Measurements from ENCODE around the gene RIN3. TPM values are rescaled to one million over a fixed set of nuclear protein-coding genes. Genes with fewer than 3 reads are reported as not detected.
A peak's percentile ranks its signal among the peaks of the same experiment; 100 is the strongest.

Gene RIN3
- total RNA-seq, 1 experiment from 2014 or later: 4.8 TPM

DNA sequence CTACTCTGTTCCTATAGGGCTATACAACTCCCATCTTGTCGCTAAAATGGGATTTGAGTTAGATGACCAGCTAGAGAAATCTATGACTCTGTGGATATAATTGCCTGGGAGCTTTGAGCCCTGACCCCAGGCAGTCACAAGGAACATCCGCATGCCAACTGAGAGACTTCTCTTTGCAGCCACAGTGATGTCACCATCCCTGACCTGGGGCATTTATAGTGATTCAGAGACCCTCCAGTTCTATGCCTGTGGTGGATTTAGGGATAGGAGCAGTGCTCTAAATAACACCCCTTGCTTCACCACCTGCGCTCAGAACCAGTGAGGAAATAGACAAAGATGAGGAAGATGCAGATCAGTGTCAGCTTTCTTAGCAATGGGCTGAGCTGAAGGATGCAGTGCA is 86.2 kb downstream of the RIN3 start:
- peak overlapping the region; percentile 43 for H3K27ac ChIP-seq (ENCODE audit: low read length)
- POLR2A ChIA-PET (ENCODE audit: unreplicated experiment): interaction anchor here (0.6 kb wide), 1 partner anchor 82 kb away, joined by 3 read pairs; no protein-coding TSS in a partner anchor

DNA sequence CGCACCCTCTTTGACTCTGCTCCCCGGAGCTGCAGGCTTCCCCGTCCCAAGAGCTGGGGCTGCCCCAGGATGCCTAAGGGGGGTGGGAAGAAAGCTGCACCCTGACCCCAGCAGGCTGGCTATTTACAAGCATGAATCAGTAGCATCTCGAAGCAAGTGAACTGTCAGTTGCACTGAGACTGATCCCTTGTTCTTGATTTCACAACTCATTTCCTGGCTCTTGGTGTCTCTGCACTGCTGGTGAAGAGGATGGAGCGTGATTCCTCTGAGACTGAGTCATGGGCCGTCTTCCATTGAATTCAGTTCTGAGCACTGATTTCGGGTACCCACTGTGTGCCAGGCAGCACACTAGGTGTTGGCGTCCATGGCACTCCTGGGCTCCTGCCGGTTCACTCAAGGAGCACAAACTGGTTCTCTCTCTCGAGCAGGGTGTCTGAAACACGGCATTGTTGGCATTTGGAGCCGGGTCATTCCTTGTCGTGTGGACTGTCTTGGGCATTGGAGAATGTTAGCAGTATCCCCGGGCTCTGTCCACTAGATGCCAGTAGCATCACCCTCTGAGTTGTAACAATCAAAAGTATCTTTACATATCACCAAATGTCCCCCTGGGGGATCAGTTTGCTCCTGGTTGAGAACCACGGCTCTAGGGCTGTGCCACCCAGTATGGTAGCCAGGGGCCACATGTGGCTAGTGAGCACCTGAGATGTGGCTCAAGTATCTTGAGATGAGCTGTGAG is 86.9 kb downstream of the RIN3 start:
- peak; percentile 54 for ATAC-seq
- BruUV-seq (replicated peaks): no TSS peak
- Histone ChIP-seq H3K4me2 (ENCODE audit: low read length) (peak overlapping the region; percentile 1; the same call in 1 of the 2 replicates), H3K27ac (ENCODE audit: low read length) (peak overlapping the region; percentile 43), H3K36me3 (ENCODE audit: low read depth, low read length) (no peaks in the 10 kb centered on the region), H3K9me2 (replicated peaks; ENCODE audit: low read length) (no peaks in the 10 kb centered on the region), H2AFZ (ENCODE audit: low read length) (no peak overlapping the region), H3K9ac (ENCODE audit: low read length) (no peak overlapping the region), H3K4me3 (ENCODE audit: low read length) (no peak overlapping the region), H4K20me1 (ENCODE audit: low read length) (no peaks in the 10 kb centered on the region), H3K4me1 (ENCODE audit: insufficient read depth, low read length) (peaks cover 25% of the 10 kb centered on the region), H3K79me2 (ENCODE audit: low read length) (no peaks in the 10 kb centered on the region), H3F3A (ENCODE audit: low read length, unreplicated experiment) (no peaks in the 10 kb centered on the region), H3K9me3 (ENCODE audit: low read length) (no peaks in the 10 kb centered on the region), H3K27me3 (ENCODE audit: low read length) (no peaks in the 10 kb centered on the region)
- ChIA-PET CTCF (no interaction called here), POLR2A (ENCODE audit: unreplicated experiment) (interaction anchor here (0.6 kb wide), 1 partner anchor 81 kb away, joined by 3 read pairs; no protein-coding TSS in a partner anchor)
- DNase-seq: peak; percentile 78
- intact Hi-C loops (cut with micrococcal nuclease): loop anchor here (1.0 to 10.0 kb wide), 3 partner anchors 81 to 463 kb away; no protein-coding TSS in a partner anchor
- no peak for TF ChIP-seq EZH2 (IDR thresholded peaks at IDR 0.05; ENCODE audit: low read length, unreplicated experiment)
- TF ChIP-seq, protein P1, sequence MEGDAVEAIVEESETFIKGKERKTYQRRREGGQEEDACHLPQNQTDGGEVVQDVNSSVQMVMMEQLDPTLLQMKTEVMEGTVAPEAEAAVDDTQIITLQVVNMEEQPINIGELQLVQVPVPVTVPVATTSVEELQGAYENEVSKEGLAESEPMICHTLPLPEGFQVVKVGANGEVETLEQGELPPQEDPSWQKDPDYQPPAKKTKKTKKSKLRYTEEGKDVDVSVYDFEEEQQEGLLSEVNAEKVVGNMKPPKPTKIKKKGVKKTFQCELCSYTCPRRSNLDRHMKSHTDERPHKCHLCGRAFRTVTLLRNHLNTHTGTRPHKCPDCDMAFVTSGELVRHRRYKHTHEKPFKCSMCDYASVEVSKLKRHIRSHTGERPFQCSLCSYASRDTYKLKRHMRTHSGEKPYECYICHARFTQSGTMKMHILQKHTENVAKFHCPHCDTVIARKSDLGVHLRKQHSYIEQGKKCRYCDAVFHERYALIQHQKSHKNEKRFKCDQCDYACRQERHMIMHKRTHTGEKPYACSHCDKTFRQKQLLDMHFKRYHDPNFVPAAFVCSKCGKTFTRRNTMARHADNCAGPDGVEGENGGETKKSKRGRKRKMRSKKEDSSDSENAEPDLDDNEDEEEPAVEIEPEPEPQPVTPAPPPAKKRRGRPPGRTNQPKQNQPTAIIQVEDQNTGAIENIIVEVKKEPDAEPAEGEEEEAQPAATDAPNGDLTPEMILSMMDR (conservative IDR thresholded peaks at IDR 0.05; ENCODE audit: low read depth, low read length): peak; percentile 45; the same call in 1 of the 2 replicates

More for the DNA sequence above, 86.2 kb downstream of the RIN3 start:
- no peak overlapping the region for H3K4me3 ChIP-seq (ENCODE audit: low read length)
- no peaks in the 10 kb centered on the region for H3K9me2 ChIP-seq (replicated peaks; ENCODE audit: low read length)
- ATAC-seq (no peak), DNase-seq (peak; percentile 11)
- H3K27me3 ChIP-seq (ENCODE audit: low read length): no peaks in the 10 kb centered on the region
- H4K20me1 ChIP-seq (ENCODE audit: low read length): no peaks in the 10 kb centered on the region
- intact Hi-C loops (cut with micrococcal nuclease): loop anchor here (1.0 to 10.0 kb wide), 3 partner anchors 81 to 463 kb away; no protein-coding TSS in a partner anchor
- CTCF ChIA-PET: no interaction called here
- no peaks in the 10 kb centered on the region for H3K79me2 ChIP-seq (ENCODE audit: low read length)
- no peak overlapping the region for H2AFZ ChIP-seq (ENCODE audit: low read length)
- H3K9me3 ChIP-seq (ENCODE audit: low read length): no peaks in the 10 kb centered on the region
- H3K4me1 ChIP-seq (ENCODE audit: insufficient read depth, low read length): peaks cover 25% of the 10 kb centered on the region
- no TSS peak for BruUV-seq (replicated peaks)
- TF ChIP-seq EZH2 (IDR thresholded peaks at IDR 0.05; ENCODE audit: low read length, unreplicated experiment) (no peak), EZH2phosphoT487 (IDR thresholded peaks at IDR 0.05; ENCODE audit: borderline replicate concordance, low read length) (no peak)
- TF ChIP-seq, protein P1 (conservative IDR thresholded peaks at IDR 0.05; ENCODE audit: low read depth, low read length): no peak
- peak overlapping the region; percentile 1; the same call in 1 of the 2 replicates for H3K4me2 ChIP-seq (ENCODE audit: low read length)
- H3F3A ChIP-seq (ENCODE audit: low read length, unreplicated experiment): no peaks in the 10 kb centered on the region
- H3K9ac ChIP-seq (ENCODE audit: low read length): no peak overlapping the region
- no peaks in the 10 kb centered on the region for H3K36me3 ChIP-seq (ENCODE audit: low read depth, low read length)

Data from PC-3 (cell line).